Heart right ventricle (tissue), 16 donors: ENCODE measurements around the gene DNAJC2. TPM values are rescaled to one million over a fixed set of nuclear protein-coding genes. Genes with fewer than 3 reads are reported as not detected.
A peak's percentile ranks its signal among the peaks of the same experiment; 100 is the strongest.
"Not testable (repeated sequence)": the region's sequence is repeated elsewhere in the genome, so short reads cannot be mapped to it uniquely, and the experiment has no call there.

Experiments used
- ATAC-seq, 8 donors: fragments of 200-7000 bp; cut with Tn5 transposase; one replicate each; pipeline ENCODE4 v1.9.1; 2020; ENCODE audit warnings: mild to moderate bottlenecking in 8 of 8, moderate library complexity in 8 of 8, moderate number of reproducible peaks in 1 of 8
- DNase-seq, 2 donors: peaks; one replicate each; pipeline ENCODE4 v3.0.0-alpha.2; 2020
- H3K27ac ChIP-seq, 10 donors: fragments of 200-600 bp; sonication (generic) in 2 of 10; one replicate each; pipeline versions ENCODE4 v1.5.0 to v1.8.0; 2020 to 2022; ENCODE audit warnings: mild to moderate bottlenecking in 3 of 10
- H3K27me3 ChIP-seq, 7 donors: fragments of 200-600 bp; one replicate each; pipeline ENCODE4 v1.8.0; 2021 to 2022; ENCODE audit warnings: mild to moderate bottlenecking in 2 of 7
- H3K36me3 ChIP-seq, 9 donors: fragments of 200-600 bp; sonication (generic) in 1 of 9; one replicate each; pipeline versions ENCODE4 v1.5.0 to v1.8.0; 2020 to 2022; ENCODE audit warnings: mild to moderate bottlenecking in 2 of 9
- H3K4me1 ChIP-seq, 9 donors: fragments of 200-600 bp; sonication (generic) in 1 of 9; one replicate each; pipeline versions ENCODE4 v1.5.0 to v1.8.0; 2020 to 2022; ENCODE audit warnings: mild to moderate bottlenecking in 4 of 9
- H3K4me3 ChIP-seq, 10 donors: fragments of 200-600 bp; sonication (generic) in 2 of 10; one replicate each; pipeline versions ENCODE4 v1.5.0 to v1.8.0; 2020 to 2022; ENCODE audit warnings: mild to moderate bottlenecking in 7 of 10, moderate library complexity in 2 of 10
- H3K9me3 ChIP-seq, 11 donors: fragments of 200-600 bp in 10 of 11; sonication (generic) in 2 of 11; one replicate each; pipeline versions ENCODE4 v1.5.0 to v1.8.0; 2013 to 2022; ENCODE audit warnings: mild to moderate bottlenecking in 2 of 11, control low read depth in 1 of 11, moderate library complexity in 1 of 11
- CTCF ChIP-seq, 9 donors: fragments of 200-600 bp; sonication (generic) in 2 of 9; IDR thresholded peaks; one replicate each; pipeline versions ENCODE4 v1.5.0 to v1.8.0; 2021 to 2022; ENCODE audit warnings: antibody characterized with exemption in 9 of 9, mild to moderate bottlenecking in 5 of 9, moderate library complexity in 1 of 9
- WGBS, 2 donors: extraction: QIAGEN DNeasy Blood & Tissue Kit; methylation state at CpG; one replicate each; pipeline ENCODE4 v1.1.7; 2013; ENCODE audit warnings: inconsistent platforms in 1 of 2; 5-methylcytosine and 5-hydroxymethylcytosine counted together
- intact Hi-C, 10 donors: fragments of 100-400 bp; cut with DNase I; formaldehyde crosslinking; loops; one replicate each; pipeline versions ENCODE4 v1.11.1 to v1.14.2; 2022
- polyA plus RNA-seq, 2 donors: library from polyadenylated mRNA; stranded (reverse); fragments of 200-250 nt; gene quantifications; one replicate each; pipeline ENCODE4 v1.2.3, GENCODE V29; 2013
- total RNA-seq, 10 donors: library from RNA; stranded (reverse); fragmentation: NEBNext Ultra II Directional in 3 of 10; extraction: Animal tissue kit (Norgen Biotek cat#: 25700) in 3 of 10; gene quantifications; one replicate each; pipeline versions ENCODE4 v1.2.1 to v1.2.4, GENCODE V29; 2021 to 2023
- donor health status: Arrhythmogenic right ventricular cardiomyopathy.
- donor health status: ischemic (EF 13 %, LVEDD 7.1; RV severe dilation, severe dysfunction).
- donor health status: healthy with polysubstance abuse.
- donor health status: DM: no; HTN: yes; CAD: no.
- donor health status: DM: no; HTN: no; CAD: no.
- donor health status: ischemic (EF 25% LVEDD 6.9; RV normal size, moderate dysfunction).
- donor health status: ischemic (EF 25% LVEDD 5.7; RV mildly dilated, moderate dysfunction).
- donor health status: healthy.
- donor health status: DM: yes; HTN: yes; CAD: no.
- donor health status: Ischemic cardiomyopathy.
- donor health status: ischemic (EF 35%, LVEDD 5.7; RV mildly dilated, moderate dysfunction).
- donor health status: nonischemic (EF 11% LVEDD 7.7; RV severe dilation, severe dysfunction).
- donor health status: DM: yes; HTN: yes; CAD: no.
- donor health status: PGD.
- donor health status: ischemic (EF 29% LVEDD 5.4; RV normal size, mild dysfunction).
- donor health status: nonischemic (EF 23%, LVEDD 6.1; RV moderate dilation, normal function).

Gene DNAJC2
- total and polyA plus RNA-seq, 12 donors, result 11.4 to 31.8 (median 14.0) TPM

- intact Hi-C loops, result loop anchor here in 1 of 10 donors (10.0 kb wide), 1 partner anchor 53 kb away; the partner anchor contains the start of genes DNAJC2 and PSMC2
- Histone ChIP-seq H3K9me3 (no peaks in the 10 kb centered on the region), H3K27ac (no peak overlapping the region), H3K36me3 (no peaks in the 10 kb centered on the region), H3K4me1 (peaks cover 0 to 7% (median 0%) of the 10 kb centered on the region in 9 donors), H3K4me3 (no peak overlapping the region), H3K27me3 (peaks cover 0 to 4% (median 0%) of the 10 kb centered on the region in 7 donors)
- 43 to 54% methylated on average over 3 of the region's 3 CpGs for WGBS, 2 donors
- TF ChIP-seq CTCF (IDR thresholded peaks at IDR 0.05), result no peak
- DNase-seq, result no peak
- ATAC-seq, result no peak
These were observed 52.4 kb downstream of the DNAJC2 start for GRCh38 chr7:103292122-103292521.

GRCh38 chr7:103282802-103283427 is 61.7 kb downstream of the DNAJC2 start:
- H3K4me3 ChIP-seq, intact Hi-C loops, ATAC-seq, H3K27ac ChIP-seq, DNase-seq, H3K9me3 ChIP-seq, H3K36me3 ChIP-seq: not testable (repeated sequence)
- Histone ChIP-seq H3K4me1 (peaks cover 0 to 17% (median 11%) of the 10 kb centered on the region in 9 donors), H3K27me3 (peaks cover 0 to 11% (median 0%) of the 10 kb centered on the region in 7 donors)
- TF ChIP-seq CTCF (IDR thresholded peaks at IDR 0.05), result peak in 2 of 9 donors; percentile 12 to 26
- WGBS, 2 donors, result 41 to 42% methylated on average over 3 of the region's 3 CpGs

- ATAC-seq (peak in 5 of 8 donors; percentile 16 to 52 (median 44)), DNase-seq (peak; percentile 7 to 23)
- H3K36me3 ChIP-seq, H3K9me3 ChIP-seq, intact Hi-C loops: not testable (repeated sequence)
- Histone ChIP-seq H3K27me3 (peaks cover 0 to 11% (median 0%) of the 10 kb centered on the region in 7 donors), H3K4me3 (peak overlapping the region; percentile 44 to 79 (median 64)), H3K4me1 (peaks cover 0 to 17% (median 11%) of the 10 kb centered on the region in 9 donors), H3K27ac (peak overlapping the region in 8 of 10 donors; percentile 33 to 74 (median 53))
- WGBS, 2 donors, result 0 to 1% methylated on average over 25 of the region's 25 CpGs
These were observed 63.8 kb downstream of the DNAJC2 start for GRCh38 chr7:103280803-103281155.

- DNase-seq (peak; percentile 67 to 70), ATAC-seq (peak; percentile 82 to 97 (median 94))
- H3K27me3 ChIP-seq, result peaks cover 0 to 11% (median 0%) of the 10 kb centered on the region in 7 donors
- peaks cover 0 to 17% (median 11%) of the 10 kb centered on the region in 9 donors for H3K4me1 ChIP-seq
- intact Hi-C loops, H3K36me3 ChIP-seq, H3K9me3 ChIP-seq: not testable (repeated sequence)
- peak overlapping the region in 8 of 10 donors; percentile 33 to 74 (median 53) for H3K27ac ChIP-seq
- WGBS, 2 donors, result 0% methylated on average over 68 to 71 of the region's 71 CpGs
- peak overlapping the region; percentile 44 to 79 (median 64) for H3K4me3 ChIP-seq
These were observed 64.4 kb downstream of the DNAJC2 start for GRCh38 chr7:103279963-103280802.

- ATAC-seq, result peak in 7 of 8 donors; percentile 29 to 80 (median 59)
- peak overlapping the region in 6 of 10 donors; percentile 4 to 58 (median 30) for H3K27ac ChIP-seq
- H3K36me3 ChIP-seq, intact Hi-C loops, DNase-seq, H3K9me3 ChIP-seq: not testable (repeated sequence)
- peaks cover 0 to 17% (median 11%) of the 10 kb centered on the region in 9 donors for H3K4me1 ChIP-seq
- H3K4me3 ChIP-seq, result peak overlapping the region; percentile 44 to 79 (median 64)
- peaks cover 0 to 11% (median 0%) of the 10 kb centered on the region in 7 donors for H3K27me3 ChIP-seq
- 1 to 2% methylated on average over 12 of the region's 12 CpGs for WGBS, 2 donors
These were observed 65.0 kb downstream of the DNAJC2 start for GRCh38 chr7:103279636-103279962.

GRCh38 chr7:103278195-103278594 is 66.4 kb downstream of the DNAJC2 start:
- ATAC-seq, intact Hi-C loops, H3K9me3 ChIP-seq, DNase-seq, H3K4me3 ChIP-seq, H3K36me3 ChIP-seq, H3K27ac ChIP-seq: not testable (repeated sequence)
- Histone ChIP-seq H3K4me1 (peaks cover 0 to 17% (median 11%) of the 10 kb centered on the region in 9 donors), H3K27me3 (peaks cover 0 to 11% (median 0%) of the 10 kb centered on the region in 7 donors)
- WGBS, 2 donors, result 73 to 79% methylated on average over 2 of the region's 2 CpGs

GRCh38 chr7:103274867-103275266 is 69.7 kb downstream of the DNAJC2 start:
- H3K27ac ChIP-seq, DNase-seq, H3K36me3 ChIP-seq, ATAC-seq, intact Hi-C loops, H3K27me3 ChIP-seq, H3K9me3 ChIP-seq, H3K4me3 ChIP-seq: not testable (repeated sequence)
- WGBS, 2 donors, result 96% methylated on average over 14 to 24 of the region's 24 CpGs
- peaks cover 0 to 11% (median 8%) of the 10 kb centered on the region in 9 donors for H3K4me1 ChIP-seq

- H3K9me3 ChIP-seq, H3K27me3 ChIP-seq, intact Hi-C loops, ATAC-seq, H3K27ac ChIP-seq, H3K4me3 ChIP-seq, H3K36me3 ChIP-seq, DNase-seq, H3K4me1 ChIP-seq: not testable (repeated sequence)
- WGBS, 2 donors, result 89 to 94% methylated on average over 6 of the region's 6 CpGs
These were observed 71.2 kb downstream of the DNAJC2 start for GRCh38 chr7:103273374-103273773.

GRCh38 chr7:103266229-103266628 is 78.3 kb downstream of the DNAJC2 start:
- H3K4me3 ChIP-seq, ATAC-seq, intact Hi-C loops, H3K36me3 ChIP-seq, H3K27me3 ChIP-seq, H3K27ac ChIP-seq, DNase-seq, H3K4me1 ChIP-seq, H3K9me3 ChIP-seq: not testable (repeated sequence)
- WGBS, 2 donors, result 30 to 40% methylated on average over 2 of the region's 2 CpGs
